Measurements from ENCODE around the gene GTPBP3. TPM values are rescaled to one million over a fixed set of nuclear protein-coding genes. Genes with fewer than 3 reads are reported as not detected.
A peak's percentile ranks its signal among the peaks of the same experiment; 100 is the strongest.

GTPBP3 gene
- total and polyA plus RNA-seq, 2 of the 13 experiments (the other 11 are each of a cell fraction or from before 2014, with no cell fraction given): 17.5 to 30.0 TPM

DNA sequence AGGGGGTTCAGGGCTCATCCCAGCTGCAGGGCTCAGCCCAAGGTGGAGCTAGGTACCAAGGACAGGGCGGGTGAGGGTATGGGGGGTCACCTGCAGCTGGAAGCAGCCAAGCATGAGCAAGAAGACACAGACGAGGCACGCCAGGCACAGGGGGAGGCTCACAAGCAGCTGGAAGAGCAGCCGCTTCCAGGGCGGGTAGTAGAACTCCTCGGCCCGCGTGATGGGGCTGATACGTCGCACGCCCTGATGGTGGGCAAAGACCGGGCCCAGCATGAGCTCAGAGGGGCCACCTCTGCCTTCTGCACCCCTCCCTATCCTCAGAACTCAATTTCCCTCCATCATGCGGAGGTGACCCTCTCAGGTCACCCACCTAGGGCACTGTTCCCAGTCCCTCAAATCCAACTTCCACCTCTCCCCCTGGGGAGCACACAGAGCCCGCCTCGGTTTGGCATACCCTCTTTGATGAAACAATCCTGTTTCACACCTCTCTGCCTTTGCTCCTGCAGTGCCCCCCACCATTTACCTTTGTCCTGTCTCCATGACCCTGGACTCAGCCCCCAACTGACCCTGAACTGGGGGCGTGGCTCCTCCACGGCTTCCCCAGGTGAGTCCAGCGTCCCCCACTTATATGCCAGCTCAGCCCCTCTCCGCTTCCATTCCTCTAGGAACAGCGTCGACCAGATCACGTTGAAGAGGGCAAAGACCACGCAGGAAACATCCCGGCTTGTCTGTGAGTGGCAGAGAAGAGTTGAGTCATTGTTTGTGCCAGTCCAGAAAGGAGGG, 6.9 kb upstream of the GTPBP3 start (continued):
- TF ChIP-seq ZNF142 (CRISPR knock-in tag; IDR thresholded peaks at IDR 0.05) (0 out of 2 replicates have a peak, but pooled peaks have one; percentile 15), TBP (CRISPR knock-in tag; IDR thresholded peaks at IDR 0.05) (no peak)

- ChIA-PET CTCF (ENCODE audit: low intra/inter-chr PET ratio, low total read pairs) (no interaction called here), POLR2A (no interaction called here)
- Histone ChIP-seq H3K36me3 (replicated peaks in 1 of 2; ENCODE audit: control insufficient read depth in 1 of 2, insufficient read depth in 2 of 2, low read length in 2 of 2) (no peaks in the 10 kb centered on the region), H3K4me2 (ENCODE audit: low read depth, low read length) (no peak overlapping the region), H3K4me1 (ENCODE audit: insufficient read depth, low read length) (peaks cover 38% of the 10 kb centered on the region), H3K4me3 (replicated peaks in 1 of 3; ENCODE audit: insufficient read depth in 1 of 3, low read depth in 2 of 3, low read length in 3 of 3) (no peak overlapping the region), H3K79me2 (ENCODE audit: insufficient read depth, low read length) (no peaks in the 10 kb centered on the region), H4K20me1 (ENCODE audit: insufficient read depth, low read length) (no peaks in the 10 kb centered on the region), H2AFZ (ENCODE audit: low read length) (no peak overlapping the region), H3K27me3 (ENCODE audit: control insufficient read depth in 1 of 2, insufficient read depth in 2 of 2, low read length in 2 of 2) (no peaks in the 10 kb centered on the region), H3K9me3 (ENCODE audit: low read length) (no peaks in the 10 kb centered on the region), H3K27ac (ENCODE audit: extremely low read length, insufficient read depth, low read length) (no peak overlapping the region), H3K9ac (ENCODE audit: insufficient read depth, low read depth, low read length) (no peak overlapping the region)
- DNase-seq (ENCODE audit: low spot score) (no peak), ATAC-seq (no peak), FAIRE-seq (no peak)
- intact Hi-C loops (cut with micrococcal nuclease; ENCODE audit: unreplicated experiment): no loop called here
- BruUV-seq (replicated peaks): no TSS peak
- in situ Hi-C loops (cut with HindIII; ENCODE audit: extremely low pct_ligation_motif_present, low pct_unique_long_range_greater_than_20kb): no loop called here
- 57% methylated on average over 6 of the region's 13 CpGs for WGBS (ENCODE audit: low lambda C conversion rate)
- no peak for TF ChIP-seq TBX3 (IDR thresholded peaks at IDR 0.05; ENCODE audit: borderline replicate concordance)
- TF ChIP-seq, protein P1, sequence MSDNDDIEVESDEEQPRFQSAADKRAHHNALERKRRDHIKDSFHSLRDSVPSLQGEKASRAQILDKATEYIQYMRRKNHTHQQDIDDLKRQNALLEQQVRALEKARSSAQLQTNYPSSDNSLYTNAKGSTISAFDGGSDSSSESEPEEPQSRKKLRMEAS (IDR thresholded peaks at IDR 0.05): peak; percentile 25; the same call in 1 of the 2 replicates
- TF ChIP-seq ZFP62 (CRISPR knock-in tag; IDR thresholded peaks at IDR 0.05): no peak
- TF ChIP-seq ZFP36 (IDR thresholded peaks at IDR 0.05; ENCODE audit: borderline replicate concordance, low read depth, low read length, partially characterized antibody): no peak
- peak; percentile 83 for TF ChIP-seq ZNF263 (CRISPR knock-in tag; IDR thresholded peaks at IDR 0.05)
- TF ChIP-seq MYC (CRISPR knock-in tag; IDR thresholded peaks at IDR 0.05; ENCODE audit: borderline replicate concordance): peak; percentile 32; the same call in 1 of the 2 replicates
- no peak for TF ChIP-seq ZNF549 (CRISPR knock-in tag; IDR thresholded peaks at IDR 0.05)
- TF ChIP-seq ZBTB7B (CRISPR knock-in tag; IDR thresholded peaks at IDR 0.05): no peak
- 0 out of 2 replicates have a peak, but pooled peaks have one; percentile 16 for TF ChIP-seq ZNF142 (CRISPR knock-in tag; IDR thresholded peaks at IDR 0.05)
Measured at GRCh38 chr19:17331045-17331558, 6.3 kb upstream of the GTPBP3 start.
